Panc1 (cell line): ENCODE measurements around the gene MPIG6B. TPM values are rescaled to one million over a fixed set of nuclear protein-coding genes. Genes with fewer than 3 reads are reported as not detected.

Experiments
- ATAC-seq: fragments of 200-7000 bp; cut with Tn5 transposase; 2 replicates; pipeline ENCODE4 v1.9.1; 2020; ENCODE audit warnings: mild to moderate bottlenecking, moderate library complexity
- BruUV-seq: library from RNA; stranded (reverse); fragments of 400-500 nt; replicated peaks from 2 replicates; lab custom pipeline; 2021; lab: Mats Ljungman, UMichigan
- CTCF ChIA-PET: fragments of 300-600 bp; sonication (Branson Sonifier 250); formaldehyde crosslinking; loops from one replicate; lab custom pipeline; 2022; ENCODE audit warnings: antibody characterized with exemption; lab: Charles Lee
- POLR2A ChIA-PET: fragments of 300-600 bp; sonication (Branson Sonifier 250); formaldehyde crosslinking; loops from one replicate; lab custom pipeline; 2022; ENCODE audit warnings: antibody characterized with exemption; lab: Charles Lee
- DNase-seq: peaks from one replicate; pipeline ENCODE4 v3.0.0-alpha.2; 2010; ENCODE audit warnings: low read depth, low spot score
- H3K27ac ChIP-seq: 2 replicates; pipeline ENCODE4 v1.5.1; 2011; ENCODE audit warnings: mild to moderate bottlenecking, low read length, inconsistent platforms
- H3K27me3 ChIP-seq: fragments of 200-500 bp; sonication (Bioruptor generic); 2 replicates; pipeline ENCODE4 v1.6.0; 2014; ENCODE audit warnings: low read length, inconsistent platforms; ENCODE audit not compliant: control insufficient read depth, insufficient read depth
- H3K36me3 ChIP-seq: fragments of 200-500 bp; sonication (Bioruptor generic); 2 replicates; pipeline ENCODE4 v1.5.1; 2014; ENCODE audit warnings: inconsistent platforms, mild to moderate bottlenecking, low read length, moderate library complexity; ENCODE audit not compliant: control insufficient read depth, insufficient read depth
- H3K4me1 ChIP-seq: 2 replicates; pipeline ENCODE4 v1.5.1; 2011; ENCODE audit warnings: inconsistent platforms, mild to moderate bottlenecking, low read length, moderate library complexity; ENCODE audit not compliant: control insufficient read depth, insufficient read depth
- H3K4me3 ChIP-seq, 2 experiments: 2 replicates each; pipeline ENCODE4 v1.5.1; 2011 to 2012; ENCODE audit warnings: low read depth in 2 of 2, low read length in 2 of 2, mild to moderate bottlenecking in 2 of 2, inconsistent platforms in 1 of 2, moderate library complexity in 1 of 2
- H3K9me3 ChIP-seq: fragments of 200-500 bp; sonication (Bioruptor generic); 2 replicates; pipeline ENCODE4 v1.5.1; 2014; ENCODE audit warnings: low read depth, mild to moderate bottlenecking, inconsistent platforms, low read length, moderate library complexity; ENCODE audit not compliant: control insufficient read depth, insufficient read depth
- POLR2AphosphoS5 ChIP-seq: IDR thresholded peaks from 2 replicates; pipeline ENCODE4 v1.6.1; 2012; ENCODE audit warnings: mild to moderate bottlenecking, low read depth, low read length, moderate library complexity
- SIN3A ChIP-seq: IDR thresholded peaks from 2 replicates; pipeline ENCODE4 v1.6.1; 2012; ENCODE audit warnings: low read depth, mild to moderate bottlenecking, low read length, moderate library complexity, borderline replicate concordance; ENCODE audit not compliant: insufficient read depth
- TCF7L2 ChIP-seq: IDR thresholded peaks from 2 replicates; pipeline ENCODE4 v1.6.1; 2011; ENCODE audit warnings: mild to moderate bottlenecking, low read depth, low read length, inconsistent platforms
- in situ Hi-C: cut with HindIII; loops from 2 replicates; pipeline ENCODE4 v1.10.0; 2016; ENCODE audit warnings: low sequenced_read_pairs, low pct_unique_long_range_greater_than_20kb
- intact Hi-C: fragments of 100-400 bp; cut with micrococcal nuclease; formaldehyde crosslinking; loops from one replicate; pipeline ENCODE4 v1.10.0; 2022; ENCODE audit not compliant: unreplicated experiment
- total RNA-seq: library from RNA; stranded (reverse); gene quantifications from one replicate; pipeline ENCODE4 v1.2.1, GENCODE V29; 2021; ENCODE audit not compliant: unreplicated experiment
- TF ChIP-seq, protein P1 (sequence below): fragments of 450-650 bp; IDR thresholded peaks from 2 replicates; pipeline ENCODE4 v1.5.1; 2017; ENCODE audit warnings: mild to moderate bottlenecking
- TF ChIP-seq, protein P2 (sequence below), 2 experiments: IDR thresholded peaks; 2 replicates each; pipeline ENCODE4 v1.6.1; 2011 to 2012; ENCODE audit warnings: low read depth in 2 of 2, control low read depth in 1 of 2, low read length in 1 of 2, mild to moderate bottlenecking in 1 of 2, moderate library complexity in 1 of 2; ENCODE audit not compliant: insufficient read depth in 1 of 2

Gene MPIG6B
- total RNA-seq, 1 experiment from 2014 or later, result not detected

DNA sequence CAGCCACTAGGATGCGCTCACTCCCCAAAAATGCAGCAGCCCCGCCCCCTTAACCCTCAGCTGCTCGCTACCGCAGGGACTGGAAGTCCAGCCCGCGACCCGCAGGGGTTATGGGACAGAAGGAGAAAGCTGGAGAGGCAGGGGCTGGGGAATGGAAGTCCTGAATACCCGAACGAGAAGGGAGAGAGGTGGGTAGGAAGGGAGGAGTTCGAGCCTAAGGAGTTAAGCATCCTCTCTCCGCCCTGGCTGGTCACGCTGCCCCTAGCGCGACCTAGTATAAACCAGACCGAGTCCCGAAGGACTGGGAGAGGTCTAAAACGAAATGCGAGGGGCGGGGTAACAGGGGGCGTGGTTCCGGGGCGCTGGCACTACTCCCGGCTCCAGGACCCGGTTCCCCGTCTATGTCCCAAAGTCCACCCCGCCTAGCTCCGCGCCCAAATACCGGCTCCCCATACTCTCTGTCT lies 6.4 kb downstream of the MPIG6B start:
- no peaks in the 10 kb centered on the region for H3K27me3 ChIP-seq
- ATAC-seq (peak; percentile 89), DNase-seq (no peak)
- peak overlapping the region; percentile 91 for H3K27ac ChIP-seq
- POLR2A ChIA-PET, result interaction anchor here (0.5 to 1.1 kb wide), 8 partner anchors 15 to 597 kb away, joined by 3 to 7 read pairs (median 4); partner anchors contain the start of genes BAG6, HSPA1A and HSPA1L
- peaks cover 18% of the 10 kb centered on the region for H3K36me3 ChIP-seq
- BruUV-seq, result no TSS peak
- H3K4me3 ChIP-seq, result peak overlapping the region; percentile 83 to 85
- H3K9me3 ChIP-seq, result no peaks in the 10 kb centered on the region
- intact Hi-C loops (no loop called here), in situ Hi-C loops (no loop called here)
- H3K4me1 ChIP-seq, result peaks cover 38% of the 10 kb centered on the region
- TF ChIP-seq, protein P1, sequence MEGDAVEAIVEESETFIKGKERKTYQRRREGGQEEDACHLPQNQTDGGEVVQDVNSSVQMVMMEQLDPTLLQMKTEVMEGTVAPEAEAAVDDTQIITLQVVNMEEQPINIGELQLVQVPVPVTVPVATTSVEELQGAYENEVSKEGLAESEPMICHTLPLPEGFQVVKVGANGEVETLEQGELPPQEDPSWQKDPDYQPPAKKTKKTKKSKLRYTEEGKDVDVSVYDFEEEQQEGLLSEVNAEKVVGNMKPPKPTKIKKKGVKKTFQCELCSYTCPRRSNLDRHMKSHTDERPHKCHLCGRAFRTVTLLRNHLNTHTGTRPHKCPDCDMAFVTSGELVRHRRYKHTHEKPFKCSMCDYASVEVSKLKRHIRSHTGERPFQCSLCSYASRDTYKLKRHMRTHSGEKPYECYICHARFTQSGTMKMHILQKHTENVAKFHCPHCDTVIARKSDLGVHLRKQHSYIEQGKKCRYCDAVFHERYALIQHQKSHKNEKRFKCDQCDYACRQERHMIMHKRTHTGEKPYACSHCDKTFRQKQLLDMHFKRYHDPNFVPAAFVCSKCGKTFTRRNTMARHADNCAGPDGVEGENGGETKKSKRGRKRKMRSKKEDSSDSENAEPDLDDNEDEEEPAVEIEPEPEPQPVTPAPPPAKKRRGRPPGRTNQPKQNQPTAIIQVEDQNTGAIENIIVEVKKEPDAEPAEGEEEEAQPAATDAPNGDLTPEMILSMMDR, result peak; percentile 88
- no peak for TF ChIP-seq POLR2AphosphoS5
- CTCF ChIA-PET, result interaction anchor here (0.6 to 1.5 kb wide), 3 partner anchors 15 to 211 kb away, joined by 3 to 6 read pairs (median 4); no protein-coding TSS in a partner anchor

DNA sequence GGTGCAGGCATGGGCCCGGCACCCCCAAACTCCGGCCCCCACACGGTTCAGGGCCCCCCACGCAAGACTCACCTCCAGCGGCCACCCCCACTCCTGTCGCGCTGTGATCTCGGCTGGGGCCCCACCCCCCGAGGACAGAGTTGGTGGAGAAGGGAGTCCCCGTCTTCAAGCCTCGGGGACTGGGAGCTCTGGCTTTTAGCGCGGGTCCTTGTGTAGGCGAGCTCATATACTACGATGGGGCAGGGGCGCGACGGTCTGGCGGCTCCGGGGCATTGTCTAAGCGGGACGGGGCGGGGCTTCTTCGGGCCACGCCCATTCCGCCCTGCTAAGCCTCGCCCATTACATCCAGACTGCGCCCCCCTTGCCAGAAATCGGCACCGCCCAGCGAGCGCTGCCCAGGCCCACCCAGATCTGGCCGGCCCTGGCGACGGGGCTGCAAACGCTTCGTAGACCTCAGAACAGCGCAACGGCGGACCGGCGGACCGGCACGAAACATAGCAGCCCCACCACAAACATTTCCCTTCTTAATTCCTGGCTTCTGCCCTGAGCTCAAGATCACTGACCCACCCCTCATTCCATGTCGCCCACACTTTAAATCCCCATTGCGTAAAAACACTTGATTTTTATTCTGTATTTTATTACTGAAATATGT lies 6.9 kb downstream of the MPIG6B start:
- intact Hi-C loops, result loop anchor here (10.0 kb wide), 1 partner anchor 105 kb away; no protein-coding TSS in a partner anchor
- no peaks in the 10 kb centered on the region for H3K9me3 ChIP-seq
- H3K4me1 ChIP-seq, result peaks cover 38% of the 10 kb centered on the region
- peaks cover 21% of the 10 kb centered on the region for H3K36me3 ChIP-seq
- H3K4me3 ChIP-seq, result peak overlapping the region; percentile 83 to 85
- in situ Hi-C loops, result no loop called here
- ATAC-seq (peak; percentile 88), DNase-seq (no peak)
- CTCF ChIA-PET, result interaction anchor here (0.8 to 1.5 kb wide), 4 partner anchors 9 to 212 kb away, joined by 3 to 4 read pairs (median 3); no protein-coding TSS in a partner anchor
- H3K27me3 ChIP-seq, result no peaks in the 10 kb centered on the region
- H3K27ac ChIP-seq, result peak overlapping the region; percentile 91
- BruUV-seq, result no TSS peak
- POLR2A ChIA-PET, result interaction anchor here (0.5 to 1.9 kb wide), 8 partner anchors 10 to 598 kb away, joined by 3 to 7 read pairs (median 4); partner anchors contain the start of genes BAG6, HSPA1A, HSPA1L and MSH5
- peak; percentile 86 for TF ChIP-seq SIN3A
- peak; percentile 99 for TF ChIP-seq POLR2AphosphoS5
- TF ChIP-seq, protein P1, result no peak

DNA sequence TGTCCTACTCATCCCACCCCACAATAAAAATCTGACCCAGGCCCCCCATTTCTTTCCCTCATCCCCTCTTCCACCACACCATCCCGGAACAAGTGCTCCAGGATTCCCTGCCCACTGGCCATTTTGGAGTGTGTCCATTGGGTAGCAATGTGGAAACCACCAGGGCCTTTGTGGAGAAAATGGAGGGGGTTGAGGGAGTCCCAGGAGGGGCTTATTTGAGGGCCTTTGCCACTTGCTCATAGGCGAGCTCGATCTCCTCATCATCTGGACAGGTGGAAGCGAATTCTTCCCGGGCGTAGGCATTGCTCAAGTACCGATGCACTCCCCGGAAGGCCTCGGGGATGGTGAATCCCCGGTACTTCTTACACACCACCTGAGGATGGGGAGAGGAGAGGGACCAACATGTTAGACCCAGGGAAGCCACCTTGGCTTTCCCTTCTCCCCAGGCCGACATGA lies 7.5 kb downstream of the MPIG6B start:
- ChIA-PET CTCF (interaction anchor here (0.7 to 1.5 kb wide), 4 partner anchors 8 to 42 kb away, joined by 3 read pairs; no protein-coding TSS in a partner anchor), POLR2A (interaction anchor here (1.0 to 1.9 kb wide), 2 partner anchors 9 to 78 kb away, joined by 3 to 5 read pairs; partner anchors contain the start of genes BAG6 and MSH5)
- intact Hi-C loops (loop anchor here (10.0 kb wide), 1 partner anchor 104 kb away; no protein-coding TSS in a partner anchor), in situ Hi-C loops (no loop called here)
- Histone ChIP-seq H3K27ac (peak overlapping the region; percentile 91), H3K27me3 (no peaks in the 10 kb centered on the region), H3K9me3 (no peaks in the 10 kb centered on the region), H3K36me3 (peaks cover 22% of the 10 kb centered on the region), H3K4me1 (peaks cover 38% of the 10 kb centered on the region), H3K4me3 (peak overlapping the region; percentile 83 to 85)
- no TSS peak for BruUV-seq
- DNase-seq (no peak), ATAC-seq (peak; percentile 13; the same call in 1 of the 2 replicates)
- TF ChIP-seq POLR2AphosphoS5 (no peak), SIN3A (no peak), TCF7L2 (no peak)
- TF ChIP-seq, protein P1, result no peak
- TF ChIP-seq, protein P2, sequence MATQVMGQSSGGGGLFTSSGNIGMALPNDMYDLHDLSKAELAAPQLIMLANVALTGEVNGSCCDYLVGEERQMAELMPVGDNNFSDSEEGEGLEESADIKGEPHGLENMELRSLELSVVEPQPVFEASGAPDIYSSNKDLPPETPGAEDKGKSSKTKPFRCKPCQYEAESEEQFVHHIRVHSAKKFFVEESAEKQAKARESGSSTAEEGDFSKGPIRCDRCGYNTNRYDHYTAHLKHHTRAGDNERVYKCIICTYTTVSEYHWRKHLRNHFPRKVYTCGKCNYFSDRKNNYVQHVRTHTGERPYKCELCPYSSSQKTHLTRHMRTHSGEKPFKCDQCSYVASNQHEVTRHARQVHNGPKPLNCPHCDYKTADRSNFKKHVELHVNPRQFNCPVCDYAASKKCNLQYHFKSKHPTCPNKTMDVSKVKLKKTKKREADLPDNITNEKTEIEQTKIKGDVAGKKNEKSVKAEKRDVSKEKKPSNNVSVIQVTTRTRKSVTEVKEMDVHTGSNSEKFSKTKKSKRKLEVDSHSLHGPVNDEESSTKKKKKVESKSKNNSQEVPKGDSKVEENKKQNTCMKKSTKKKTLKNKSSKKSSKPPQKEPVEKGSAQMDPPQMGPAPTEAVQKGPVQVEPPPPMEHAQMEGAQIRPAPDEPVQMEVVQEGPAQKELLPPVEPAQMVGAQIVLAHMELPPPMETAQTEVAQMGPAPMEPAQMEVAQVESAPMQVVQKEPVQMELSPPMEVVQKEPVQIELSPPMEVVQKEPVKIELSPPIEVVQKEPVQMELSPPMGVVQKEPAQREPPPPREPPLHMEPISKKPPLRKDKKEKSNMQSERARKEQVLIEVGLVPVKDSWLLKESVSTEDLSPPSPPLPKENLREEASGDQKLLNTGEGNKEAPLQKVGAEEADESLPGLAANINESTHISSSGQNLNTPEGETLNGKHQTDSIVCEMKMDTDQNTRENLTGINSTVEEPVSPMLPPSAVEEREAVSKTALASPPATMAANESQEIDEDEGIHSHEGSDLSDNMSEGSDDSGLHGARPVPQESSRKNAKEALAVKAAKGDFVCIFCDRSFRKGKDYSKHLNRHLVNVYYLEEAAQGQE (IDR thresholded peaks at IDR 0.05; ENCODE audit: insufficient read depth in 1 of 2, low read depth in 2 of 2, low read length in 1 of 2), result no peak
